ENCODE measurements around the gene MYOM1.
"Not testable (repeated sequence)": the region's sequence is repeated elsewhere in the genome, so short reads cannot be mapped to it uniquely, and the experiment has no call there.

The MYOM1 gene

DNA sequence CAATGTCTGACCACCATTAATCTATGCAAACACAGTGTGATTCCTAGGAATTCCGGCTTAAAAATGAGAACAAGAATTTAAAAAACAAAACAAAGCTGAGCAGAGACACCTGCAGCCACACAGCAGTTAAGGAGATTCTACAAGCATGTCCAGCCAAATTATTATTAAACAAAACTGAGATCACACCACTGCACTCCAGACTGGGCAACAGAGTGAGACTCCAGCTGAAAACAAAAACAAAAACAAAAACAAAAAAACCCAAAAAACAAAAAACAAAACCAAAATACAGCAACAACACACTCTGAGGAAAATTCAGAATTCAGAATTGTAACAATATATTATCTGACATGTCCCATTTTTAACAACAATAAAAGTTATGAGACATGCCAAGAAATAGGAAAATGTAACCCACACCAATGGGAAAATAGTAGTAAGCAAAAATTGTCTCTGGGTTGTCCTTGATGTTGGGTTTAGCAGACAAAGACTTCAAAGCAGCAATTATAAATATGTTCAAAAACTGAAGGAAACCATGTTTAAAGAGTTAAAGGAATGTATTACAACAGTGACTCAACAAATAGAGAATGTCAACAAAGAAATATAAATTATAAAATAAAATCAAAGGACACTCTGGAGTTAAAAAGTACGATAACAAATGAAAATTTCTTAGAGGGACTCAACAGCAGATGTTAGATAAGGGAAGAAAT lies 19.7 kb downstream of the MYOM1 start:
- Histone ChIP-seq H4K8ac (ENCODE audit: low read depth, low read length) (no peak overlapping the region), H3K4me1 (ENCODE audit: control insufficient read depth in 1 of 2, insufficient read depth in 2 of 2, low read length in 2 of 2) (no peaks in the 10 kb centered on the region), H2BK120ac (ENCODE audit: insufficient read depth, low read length, poor library complexity) (no peak overlapping the region), H3K79me1 (ENCODE audit: low read length) (no peaks in the 10 kb centered on the region), H2AK5ac (ENCODE audit: low read length) (no peak overlapping the region), H3K27me3 (ENCODE audit: insufficient read depth, low read length) (no peaks in the 10 kb centered on the region), H3K9ac (ENCODE audit: low read length) (no peak overlapping the region), H3K23ac (ENCODE audit: low read length) (no peak overlapping the region), H3K27ac (ENCODE audit: low read depth, low read length) (no peak overlapping the region), H3K4me3 (ENCODE audit: low read depth, low read length) (no peak overlapping the region), H3K18ac (ENCODE audit: low read length) (no peak overlapping the region), H3K9me3 (ENCODE audit: insufficient read depth, low read depth, low read length) (no peaks in the 10 kb centered on the region), H3K4ac (ENCODE audit: low read depth, low read length) (no peak overlapping the region), H3K14ac (ENCODE audit: low read length) (no peak overlapping the region), H2AFZ (ENCODE audit: insufficient read depth, low read length, poor library complexity) (no peak overlapping the region), H4K12ac (ENCODE audit: low read depth, low read length) (no peak overlapping the region), H4K91ac (ENCODE audit: low read depth, low read length) (no peak overlapping the region), H2BK12ac (ENCODE audit: low read length) (no peak overlapping the region), H2BK5ac (ENCODE audit: low read depth, low read length, poor library complexity) (no peak overlapping the region), H3K4me2 (ENCODE audit: low read length) (no peak overlapping the region), H3K79me2 (ENCODE audit: control insufficient read depth, insufficient read depth, low read length, poor library complexity) (no peaks in the 10 kb centered on the region), H3K36me3 (ENCODE audit: control insufficient read depth in 1 of 2, insufficient read depth in 2 of 2, low read length in 2 of 2) (no peaks in the 10 kb centered on the region)
- no peak for DNase-seq
- WGBS (ENCODE audit: extremely low coverage, insufficient coverage, insufficient read length) = no CpG with 5 or more reads among the region's 2 CpGs

DNA sequence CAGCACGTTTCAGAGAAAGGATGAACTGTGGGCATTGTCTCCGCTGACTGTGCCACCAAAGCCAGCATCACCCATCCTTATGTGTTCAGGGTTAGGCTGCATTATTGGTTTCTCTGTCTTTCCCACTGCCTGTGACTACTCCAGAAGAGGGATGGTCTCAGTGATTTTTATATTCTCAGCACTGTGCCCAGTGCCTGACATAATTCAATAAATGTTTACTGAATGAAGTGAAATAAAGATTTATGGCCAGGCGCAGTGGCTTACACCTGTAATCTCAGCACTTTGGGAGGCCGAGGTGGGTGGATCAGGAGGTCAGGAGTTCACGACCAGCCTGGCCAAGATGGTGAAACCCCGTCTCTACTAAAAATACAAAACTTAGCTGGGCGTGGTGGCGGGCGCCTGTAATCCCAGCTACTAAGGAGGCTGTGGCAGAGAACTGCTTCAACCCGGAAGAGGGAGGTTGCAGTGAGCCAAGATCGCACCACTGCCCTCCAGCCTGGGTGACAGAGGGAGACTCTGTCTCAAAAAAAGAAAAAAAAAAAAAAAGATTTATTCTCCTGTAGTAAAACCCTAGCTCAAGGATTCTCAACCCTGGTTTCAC lies 21.4 kb downstream of the MYOM1 start:
- H3K4me1 ChIP-seq (ENCODE audit: control insufficient read depth in 1 of 2, insufficient read depth in 2 of 2, low read length in 2 of 2); H4K91ac ChIP-seq (ENCODE audit: low read depth, low read length); H3K23ac ChIP-seq (ENCODE audit: low read length); H3K4me3 ChIP-seq (ENCODE audit: low read depth, low read length); H3K9ac ChIP-seq (ENCODE audit: low read length); H3K9me3 ChIP-seq (ENCODE audit: insufficient read depth, low read depth, low read length); H2BK12ac ChIP-seq (ENCODE audit: low read length); H2AFZ ChIP-seq (ENCODE audit: insufficient read depth, low read length, poor library complexity); DNase-seq; H2AK5ac ChIP-seq (ENCODE audit: low read length); H2BK120ac ChIP-seq (ENCODE audit: insufficient read depth, low read length, poor library complexity); H4K8ac ChIP-seq (ENCODE audit: low read depth, low read length); H3K4me2 ChIP-seq (ENCODE audit: low read length); H3K18ac ChIP-seq (ENCODE audit: low read length); H3K4ac ChIP-seq (ENCODE audit: low read depth, low read length); H3K79me1 ChIP-seq (ENCODE audit: low read length); H3K27ac ChIP-seq (ENCODE audit: low read depth, low read length); H4K12ac ChIP-seq (ENCODE audit: low read depth, low read length); H3K14ac ChIP-seq (ENCODE audit: low read length); H2BK5ac ChIP-seq (ENCODE audit: low read depth, low read length, poor library complexity); H3K79me2 ChIP-seq (ENCODE audit: control insufficient read depth, insufficient read depth, low read length, poor library complexity); H3K27me3 ChIP-seq (ENCODE audit: insufficient read depth, low read length); H3K36me3 ChIP-seq (ENCODE audit: control insufficient read depth in 1 of 2, insufficient read depth in 2 of 2, low read length in 2 of 2): not testable (repeated sequence)
- WGBS (ENCODE audit: extremely low coverage, insufficient coverage, insufficient read length) = no CpG with 5 or more reads among the region's 11 CpGs

DNA sequence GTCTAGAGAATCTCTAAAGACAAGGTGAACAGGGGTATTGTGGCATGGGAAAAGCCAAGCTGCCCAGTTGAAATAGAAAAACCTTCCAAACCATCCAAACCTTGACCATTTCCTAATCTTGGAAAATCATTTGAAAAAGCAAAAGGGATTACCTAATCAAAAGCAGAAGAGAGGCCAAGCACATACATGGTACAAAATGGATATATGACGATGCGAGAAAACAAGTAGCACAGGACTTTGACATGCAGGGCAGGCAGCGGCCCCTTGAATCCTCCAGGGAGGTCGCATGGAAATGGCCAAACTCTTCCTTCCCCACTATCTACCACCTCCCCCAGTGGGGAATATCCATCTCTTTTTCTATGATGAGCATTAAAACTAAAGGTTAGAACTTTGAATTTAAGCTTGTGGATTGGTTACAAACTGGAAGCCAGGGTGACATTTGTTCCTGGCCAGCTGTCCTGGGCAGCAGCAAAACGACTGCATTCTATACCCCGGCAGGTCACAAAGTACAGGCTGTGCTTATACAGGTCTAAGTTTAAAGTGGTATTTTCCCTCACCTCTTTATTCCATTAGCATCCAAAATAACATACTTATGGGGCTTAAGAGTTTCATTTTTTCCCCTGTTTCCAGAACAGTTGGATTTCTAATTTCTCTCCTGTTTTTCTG lies 24.7 kb downstream of the MYOM1 start:
- Histone ChIP-seq H3K36me3 (ENCODE audit: control insufficient read depth in 1 of 2, insufficient read depth in 2 of 2, low read length in 2 of 2) (no peaks in the 10 kb centered on the region), H3K4me2 (ENCODE audit: low read length) (no peak overlapping the region), H2BK12ac (ENCODE audit: low read length) (no peak overlapping the region), H3K18ac (ENCODE audit: low read length) (no peak overlapping the region), H4K91ac (ENCODE audit: low read depth, low read length) (no peak overlapping the region), H4K12ac (ENCODE audit: low read depth, low read length) (no peak overlapping the region), H4K8ac (ENCODE audit: low read depth, low read length) (no peak overlapping the region), H3K4me3 (ENCODE audit: low read depth, low read length) (no peak overlapping the region), H3K9ac (ENCODE audit: low read length) (no peak overlapping the region), H3K14ac (ENCODE audit: low read length) (no peak overlapping the region), H3K4ac (ENCODE audit: low read depth, low read length) (no peak overlapping the region), H3K4me1 (ENCODE audit: control insufficient read depth in 1 of 2, insufficient read depth in 2 of 2, low read length in 2 of 2) (no peaks in the 10 kb centered on the region), H2AK5ac (ENCODE audit: low read length) (no peak overlapping the region), H2AFZ (ENCODE audit: insufficient read depth, low read length, poor library complexity) (no peak overlapping the region), H3K23ac (ENCODE audit: low read length) (no peak overlapping the region), H2BK120ac (ENCODE audit: insufficient read depth, low read length, poor library complexity) (no peak overlapping the region), H3K9me3 (ENCODE audit: insufficient read depth, low read depth, low read length) (no peaks in the 10 kb centered on the region), H3K79me2 (ENCODE audit: control insufficient read depth, insufficient read depth, low read length, poor library complexity) (no peaks in the 10 kb centered on the region), H3K79me1 (ENCODE audit: low read length) (no peaks in the 10 kb centered on the region), H3K27ac (ENCODE audit: low read depth, low read length) (no peak overlapping the region), H2BK5ac (ENCODE audit: low read depth, low read length, poor library complexity) (no peak overlapping the region), H3K27me3 (ENCODE audit: insufficient read depth, low read length) (no peaks in the 10 kb centered on the region)
- no CpG with 5 or more reads among the region's 6 CpGs for WGBS (ENCODE audit: extremely low coverage, insufficient coverage, insufficient read length)
- DNase-seq = no peak

- no peak overlapping the region for H3K27ac ChIP-seq (ENCODE audit: low read depth, low read length)
- H2BK120ac ChIP-seq (ENCODE audit: insufficient read depth, low read length, poor library complexity) = no peak overlapping the region
- H2BK12ac ChIP-seq (ENCODE audit: low read length) = no peak overlapping the region
- H3K4me1 ChIP-seq (ENCODE audit: control insufficient read depth in 1 of 2, insufficient read depth in 2 of 2, low read length in 2 of 2) = no peaks in the 10 kb centered on the region
- H3K23ac ChIP-seq (ENCODE audit: low read length) = no peak overlapping the region
- no peak overlapping the region for H3K4ac ChIP-seq (ENCODE audit: low read depth, low read length)
- no peaks in the 10 kb centered on the region for H3K36me3 ChIP-seq (ENCODE audit: control insufficient read depth in 1 of 2, insufficient read depth in 2 of 2, low read length in 2 of 2)
- H3K9me3 ChIP-seq (ENCODE audit: insufficient read depth, low read depth, low read length) = no peaks in the 10 kb centered on the region
- no peak overlapping the region for H3K4me2 ChIP-seq (ENCODE audit: low read length)
- no peak overlapping the region for H2AFZ ChIP-seq (ENCODE audit: insufficient read depth, low read length, poor library complexity)
- H3K9ac ChIP-seq (ENCODE audit: low read length) = no peak overlapping the region
- no peak overlapping the region for H4K91ac ChIP-seq (ENCODE audit: low read depth, low read length)
- no peaks in the 10 kb centered on the region for H3K79me1 ChIP-seq (ENCODE audit: low read length)
- no peaks in the 10 kb centered on the region for H3K79me2 ChIP-seq (ENCODE audit: control insufficient read depth, insufficient read depth, low read length, poor library complexity)
- no peak overlapping the region for H3K18ac ChIP-seq (ENCODE audit: low read length)
- WGBS (ENCODE audit: extremely low coverage, insufficient coverage, insufficient read length) = no CpG with 5 or more reads among the region's 1 CpG
- H3K4me3 ChIP-seq (ENCODE audit: low read depth, low read length) = no peak overlapping the region
- no peak overlapping the region for H2BK5ac ChIP-seq (ENCODE audit: low read depth, low read length, poor library complexity)
- H4K12ac ChIP-seq (ENCODE audit: low read depth, low read length) = no peak overlapping the region
- no peaks in the 10 kb centered on the region for H3K27me3 ChIP-seq (ENCODE audit: insufficient read depth, low read length)
- H2AK5ac ChIP-seq (ENCODE audit: low read length) = no peak overlapping the region
- DNase-seq = no peak
- H3K14ac ChIP-seq (ENCODE audit: low read length) = no peak overlapping the region
- H4K8ac ChIP-seq (ENCODE audit: low read depth, low read length) = no peak overlapping the region
These were observed 26.4 kb downstream of the MYOM1 start for GRCh38 chr18:3193331-3193730.
